Activated T-helper 17 cell treated with anti-CD3 and anti-CD28 coated beads, Interleukin-2, amount 50 U/mL, for 72 hours (primary cell): ENCODE measurements around the gene TANC1. TPM values are rescaled to one million over a fixed set of nuclear protein-coding genes. Genes with fewer than 3 reads are reported as not detected.
A peak's percentile ranks its signal among the peaks of the same experiment; 100 is the strongest.
"Not testable (repeated sequence)": the region's sequence is repeated elsewhere in the genome, so short reads cannot be mapped to it uniquely, and the experiment has no call there.

Experiments
- ATAC-seq: fragments of 150-1000 bp; cut with Tn5 transposase; replicated peaks from 2 replicates; pipeline ENCODE4 v1.10.0; 2021; ENCODE audit warnings: mild to moderate bottlenecking, moderate library complexity
- H3K27ac Mint-ChIP-seq: one replicate; pipeline ENCODE4 v1.8.0; 2022; ENCODE audit warnings: mixed read lengths
- H3K27me3 Mint-ChIP-seq: one replicate; pipeline ENCODE4 v1.8.0; 2022; ENCODE audit warnings: mixed read lengths
- H3K36me3 Mint-ChIP-seq: one replicate; pipeline ENCODE4 v1.8.0; 2022; ENCODE audit warnings: low read depth, mild to moderate bottlenecking, mixed read lengths
- H3K4me1 Mint-ChIP-seq: one replicate; pipeline ENCODE4 v1.8.0; 2022; ENCODE audit warnings: mixed read lengths
- H3K4me3 Mint-ChIP-seq: one replicate; pipeline ENCODE4 v1.8.0; 2022; ENCODE audit warnings: mild to moderate bottlenecking, mixed read lengths
- H3K9me3 Mint-ChIP-seq: one replicate; pipeline ENCODE4 v1.8.0; 2022; ENCODE audit warnings: mixed read lengths
- total RNA-seq, 2 donors: library from RNA; stranded (reverse); gene quantifications; one replicate each; pipeline ENCODE4 v1.2.3, GENCODE V29; 2022

TANC1 gene
- total RNA-seq, 2 donors from 2014 or later, result 1.4 to 1.7 TPM

GRCh38 chr2:159137511-159138241, 169.2 kb downstream of the TANC1 start:
- Mint-ChIP-seq H3K4me1 (no peaks in the 10 kb centered on the region), H3K4me3 (no peak overlapping the region), H3K27ac (no peak overlapping the region), H3K9me3 (no peaks in the 10 kb centered on the region), H3K27me3 (no peaks in the 10 kb centered on the region), H3K36me3 (no peaks in the 10 kb centered on the region)
- no peak for ATAC-seq

GRCh38 chr2:159138642-159139182, 170.3 kb downstream of the TANC1 start:
- no peak overlapping the region for H3K27ac Mint-ChIP-seq
- no peaks in the 10 kb centered on the region for H3K4me1 Mint-ChIP-seq

GRCh38 chr2:159139216-159139933, 170.9 kb downstream of the TANC1 start:
- Mint-ChIP-seq H3K4me3 (no peak overlapping the region), H3K27me3 (peaks cover 4% of the 10 kb centered on the region), H3K36me3 (no peaks in the 10 kb centered on the region), H3K27ac (no peak overlapping the region), H3K4me1 (no peaks in the 10 kb centered on the region), H3K9me3 (no peaks in the 10 kb centered on the region)
- no peak for ATAC-seq

More at GRCh38 chr2:159138642-159139182, 170.3 kb downstream of the TANC1 start:
- Mint-ChIP-seq H3K36me3 (no peaks in the 10 kb centered on the region), H3K9me3 (no peaks in the 10 kb centered on the region), H3K4me3 (no peak overlapping the region), H3K27me3 (no peaks in the 10 kb centered on the region)
- no peak for ATAC-seq

- Mint-ChIP-seq H3K4me3 (no peak overlapping the region), H3K9me3 (no peaks in the 10 kb centered on the region), H3K27ac (no peak overlapping the region), H3K4me1 (no peaks in the 10 kb centered on the region), H3K36me3 (no peaks in the 10 kb centered on the region), H3K27me3 (peaks cover 4% of the 10 kb centered on the region)
- no peak for ATAC-seq
Observed at GRCh38 chr2:159140070-159140769, 171.8 kb downstream of the TANC1 start.

GRCh38 chr2:159140821-159141220, 172.4 kb downstream of the TANC1 start:
- ATAC-seq, H3K27me3 Mint-ChIP-seq, H3K9me3 Mint-ChIP-seq, H3K4me3 Mint-ChIP-seq, H3K4me1 Mint-ChIP-seq, H3K27ac Mint-ChIP-seq, H3K36me3 Mint-ChIP-seq: not testable (repeated sequence)

GRCh38 chr2:159144776-159145614, 176.6 kb downstream of the TANC1 start:
- peaks cover 7% of the 10 kb centered on the region for H3K4me1 Mint-ChIP-seq
- no peak overlapping the region for H3K4me3 Mint-ChIP-seq
- no peak overlapping the region for H3K27ac Mint-ChIP-seq
- H3K36me3 Mint-ChIP-seq, result no peaks in the 10 kb centered on the region
- ATAC-seq, result no peak
- peaks cover 4% of the 10 kb centered on the region for H3K27me3 Mint-ChIP-seq
- H3K9me3 Mint-ChIP-seq, result no peaks in the 10 kb centered on the region

- Mint-ChIP-seq H3K4me3 (no peak overlapping the region), H3K27ac (no peak overlapping the region), H3K9me3 (no peaks in the 10 kb centered on the region), H3K4me1 (peaks cover 7% of the 10 kb centered on the region), H3K27me3 (peaks cover 4% of the 10 kb centered on the region), H3K36me3 (no peaks in the 10 kb centered on the region)
- ATAC-seq, result no peak
Observed at GRCh38 chr2:159145745-159146354, 177.4 kb downstream of the TANC1 start.

- H3K27ac Mint-ChIP-seq, result no peak overlapping the region
- H3K4me3 Mint-ChIP-seq, result no peak overlapping the region
Observed at GRCh38 chr2:159146996-159147666, 178.7 kb downstream of the TANC1 start.

GRCh38 chr2:159147690-159148089, 179.2 kb downstream of the TANC1 start:
- Mint-ChIP-seq H3K4me1 (peaks cover 8% of the 10 kb centered on the region), H3K9me3 (no peaks in the 10 kb centered on the region), H3K4me3 (no peak overlapping the region), H3K27ac (no peak overlapping the region), H3K36me3 (no peaks in the 10 kb centered on the region), H3K27me3 (peaks cover 4% of the 10 kb centered on the region)
- ATAC-seq, result no peak

More at GRCh38 chr2:159146996-159147666, 178.7 kb downstream of the TANC1 start:
- Mint-ChIP-seq H3K27me3 (peaks cover 4% of the 10 kb centered on the region), H3K4me1 (peaks cover 7% of the 10 kb centered on the region), H3K9me3 (no peaks in the 10 kb centered on the region), H3K36me3 (no peaks in the 10 kb centered on the region)
- peak; percentile 45 for ATAC-seq

GRCh38 chr2:159148901-159149300, 180.5 kb downstream of the TANC1 start:
- ATAC-seq, result no peak
- Mint-ChIP-seq H3K9me3 (no peaks in the 10 kb centered on the region), H3K27me3 (peaks cover 3% of the 10 kb centered on the region), H3K4me3 (no peak overlapping the region), H3K4me1 (peaks cover 16% of the 10 kb centered on the region), H3K36me3 (no peaks in the 10 kb centered on the region), H3K27ac (no peak overlapping the region)

- no peak for ATAC-seq
- H3K4me1 Mint-ChIP-seq, result peaks cover 16% of the 10 kb centered on the region
- no peaks in the 10 kb centered on the region for H3K36me3 Mint-ChIP-seq
- H3K9me3 Mint-ChIP-seq, result no peaks in the 10 kb centered on the region
- no peak overlapping the region for H3K4me3 Mint-ChIP-seq
- H3K27me3 Mint-ChIP-seq, result no peaks in the 10 kb centered on the region
- H3K27ac Mint-ChIP-seq, result no peak overlapping the region
Observed at GRCh38 chr2:159149747-159150146, 181.3 kb downstream of the TANC1 start.

- no peaks in the 10 kb centered on the region for H3K27me3 Mint-ChIP-seq
- H3K4me3 Mint-ChIP-seq, result no peak overlapping the region
- peaks cover 16% of the 10 kb centered on the region for H3K4me1 Mint-ChIP-seq
- no peak overlapping the region for H3K27ac Mint-ChIP-seq
- no peaks in the 10 kb centered on the region for H3K9me3 Mint-ChIP-seq
- ATAC-seq, result peak; percentile 35
- H3K36me3 Mint-ChIP-seq, result no peaks in the 10 kb centered on the region
Observed at GRCh38 chr2:159150280-159150746, 181.9 kb downstream of the TANC1 start.
